A673 (cell line): ENCODE measurements around the gene VAMP1.

ENCODE experiments used
- EZH2 ChIP-seq: fragments of 200-600 bp; sonication (generic); IDR thresholded peaks from 2 replicates; pipeline ENCODE4 v1.6.1; 2017; ENCODE audit warnings: borderline replicate concordance, low read depth, mild to moderate bottlenecking, mixed read lengths, antibody characterized with exemption, low read length; ENCODE audit not compliant: poor library complexity, severe bottlenecking
- TF ChIP-seq, protein P1 (sequence below): fragments of 300-800, 200-600 bp; sonication (generic); conservative IDR thresholded peaks from 2 replicates; pipeline ENCODE4 v1.5.1; 2017; ENCODE audit warnings: low read depth, mild to moderate bottlenecking, antibody characterized with exemption, low read length, moderate library complexity, mixed read lengths

DNA sequence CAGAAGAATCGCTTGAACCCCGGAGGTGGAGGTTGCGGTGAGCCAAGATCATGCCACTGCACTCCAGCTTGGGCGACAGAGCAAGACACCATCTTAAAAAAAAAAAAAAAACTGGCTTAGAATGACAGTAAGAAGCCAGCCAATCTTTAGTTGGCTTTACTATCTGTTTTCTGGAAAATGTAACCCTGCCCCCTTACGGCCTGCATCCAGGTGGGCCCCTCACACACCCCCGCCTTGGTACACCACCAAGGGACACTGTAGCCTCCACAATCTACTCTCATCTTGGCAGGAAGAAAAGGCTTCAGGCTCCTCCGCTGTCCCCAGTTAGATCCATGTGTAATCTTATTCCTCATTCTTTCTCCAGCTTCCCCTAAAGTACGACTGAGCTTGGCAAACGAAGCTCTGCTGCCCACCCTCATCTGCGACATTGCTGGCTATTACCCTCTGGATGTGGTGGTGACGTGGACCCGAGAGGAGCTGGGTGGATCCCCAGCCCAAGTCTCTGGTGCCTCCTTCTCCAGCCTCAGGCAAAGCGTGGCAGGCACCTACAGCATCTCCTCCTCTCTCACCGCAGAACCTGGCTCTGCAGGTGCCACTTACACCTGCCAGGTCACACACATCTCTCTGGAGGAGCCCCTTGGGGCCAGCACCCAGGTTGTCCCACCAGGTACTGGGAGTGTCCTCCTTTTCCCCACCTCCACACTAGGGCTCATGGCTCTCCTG is 12.0 kb downstream of the VAMP1 start:
- TF ChIP-seq, protein P1, sequence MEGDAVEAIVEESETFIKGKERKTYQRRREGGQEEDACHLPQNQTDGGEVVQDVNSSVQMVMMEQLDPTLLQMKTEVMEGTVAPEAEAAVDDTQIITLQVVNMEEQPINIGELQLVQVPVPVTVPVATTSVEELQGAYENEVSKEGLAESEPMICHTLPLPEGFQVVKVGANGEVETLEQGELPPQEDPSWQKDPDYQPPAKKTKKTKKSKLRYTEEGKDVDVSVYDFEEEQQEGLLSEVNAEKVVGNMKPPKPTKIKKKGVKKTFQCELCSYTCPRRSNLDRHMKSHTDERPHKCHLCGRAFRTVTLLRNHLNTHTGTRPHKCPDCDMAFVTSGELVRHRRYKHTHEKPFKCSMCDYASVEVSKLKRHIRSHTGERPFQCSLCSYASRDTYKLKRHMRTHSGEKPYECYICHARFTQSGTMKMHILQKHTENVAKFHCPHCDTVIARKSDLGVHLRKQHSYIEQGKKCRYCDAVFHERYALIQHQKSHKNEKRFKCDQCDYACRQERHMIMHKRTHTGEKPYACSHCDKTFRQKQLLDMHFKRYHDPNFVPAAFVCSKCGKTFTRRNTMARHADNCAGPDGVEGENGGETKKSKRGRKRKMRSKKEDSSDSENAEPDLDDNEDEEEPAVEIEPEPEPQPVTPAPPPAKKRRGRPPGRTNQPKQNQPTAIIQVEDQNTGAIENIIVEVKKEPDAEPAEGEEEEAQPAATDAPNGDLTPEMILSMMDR: no peak
- TF ChIP-seq EZH2: no peak
